ENCODE measurements around the gene PRKCA. TPM values are rescaled to one million over a fixed set of nuclear protein-coding genes. Genes with fewer than 3 reads are reported as not detected.

Gene PRKCA
- total and polyA plus RNA-seq, 9 of the 15 experiments (the other 6 are each of a cell fraction or from before 2014, with no cell fraction given) = 3.2 to 33.0 (median 17.8) TPM

- no peaks in the 10 kb centered on the region for H3K9me3 ChIP-seq (replicated peaks; ENCODE audit: control insufficient read depth, insufficient read depth, low read depth, low read length)
- H3K4me1 ChIP-seq (replicated peaks in 1 of 2; ENCODE audit: control insufficient read depth in 2 of 2, insufficient read depth in 2 of 2, low read length in 2 of 2) = peaks cover 0 to 11% of the 10 kb centered on the region in 2 experiments; a peak in 3 of 5 replicates
- no peaks in the 10 kb centered on the region for H3K36me3 ChIP-seq (ENCODE audit: control insufficient read depth, insufficient read depth, low read length)
- no peak overlapping the region for H3K4me3 ChIP-seq
- no peak overlapping the region for H3K9ac ChIP-seq (ENCODE audit: insufficient read depth in 1 of 2, low read depth in 2 of 2, low read length in 2 of 2)
- 13% methylated on average over 2 of the region's 2 CpGs for WGBS (ENCODE audit: insufficient coverage, low coverage, missing lambda C conversion rate)
- ChIA-PET POLR2A (no interaction called here), CTCF (ENCODE audit: low intra/inter-chr PET ratio) (no interaction called here)
- no peak overlapping the region for H2AFZ ChIP-seq (ENCODE audit: low read depth, low read length)
- ATAC-seq = no peak
- no peak overlapping the region for H3K4me2 ChIP-seq (ENCODE audit: insufficient read depth, low read length)
- no TSS peak for BruUV-seq (replicated peaks)
- H4K20me1 ChIP-seq (replicated peaks; ENCODE audit: control insufficient read depth, insufficient read depth, low read length) = no peaks in the 10 kb centered on the region
- DNase-seq (ENCODE audit: extremely low read depth in 1 of 4, low spot score in 3 of 4) = no peak
- no peak for FAIRE-seq
- in situ Hi-C loops (cut with MboI) = no loop called here
- no peak overlapping the region for H3K27ac ChIP-seq (ENCODE audit: extremely low read depth, low read depth, low read length)
- peaks cover 0 to 12% of the 10 kb centered on the region in 2 experiments; a peak in 2 of 5 replicates for H3K27me3 ChIP-seq (ENCODE audit: control insufficient read depth in 2 of 2, insufficient read depth in 2 of 2, low read length in 2 of 2)
- TF ChIP-seq NCOA2 (IDR thresholded peaks at IDR 0.05; ENCODE audit: partially characterized antibody in 2 of 2) (no peak), ZNF431 (CRISPR knock-in tag; IDR thresholded peaks at IDR 0.05) (no peak), BDP1 (IDR thresholded peaks at IDR 0.05; ENCODE audit: insufficient read depth, insufficient read length) (no peak), FOSL1 (tag; conservative IDR thresholded peaks at IDR 0.05) (no peak), MBD1 (CRISPR knock-in tag; IDR thresholded peaks at IDR 0.05) (no peak), SRSF9 (IDR thresholded peaks at IDR 0.05; ENCODE audit: borderline replicate concordance, low read depth, low read length) (no peak)
- no peaks in the 10 kb centered on the region for H3K79me2 ChIP-seq (ENCODE audit: control insufficient read depth, insufficient read depth, low read length)
- intact Hi-C loops (cut with micrococcal nuclease) = no loop called here
- H3K9me1 ChIP-seq (ENCODE audit: control insufficient read depth, insufficient read depth, low read length) = no peaks in the 10 kb centered on the region
Measured at GRCh38 chr17:66270106-66270505, 32.3 kb upstream of the PRKCA start.

Measured in K562 (cell line).